GM18951 (cell line): Measurements from ENCODE around the gene SLC17A1.

Source experiments
- POLR2A ChIP-seq: IDR thresholded peaks from 4 replicates; pipeline ENCODE4 v1.6.1; 2011; ENCODE audit warnings: mild to moderate bottlenecking; ENCODE audit not compliant: insufficient read length, insufficient read depth; ENCODE audit errors: extremely low read depth
- in situ Hi-C: fragments of 300-500 bp; cut with MboI; formaldehyde crosslinking; loops from one replicate; pipeline ENCODE4 v1.12.0; 2022; ENCODE audit warnings: low sequenced_read_pairs, mixed read lengths, inconsistent platforms; ENCODE audit not compliant: unreplicated experiment

Gene SLC17A1

DNA sequence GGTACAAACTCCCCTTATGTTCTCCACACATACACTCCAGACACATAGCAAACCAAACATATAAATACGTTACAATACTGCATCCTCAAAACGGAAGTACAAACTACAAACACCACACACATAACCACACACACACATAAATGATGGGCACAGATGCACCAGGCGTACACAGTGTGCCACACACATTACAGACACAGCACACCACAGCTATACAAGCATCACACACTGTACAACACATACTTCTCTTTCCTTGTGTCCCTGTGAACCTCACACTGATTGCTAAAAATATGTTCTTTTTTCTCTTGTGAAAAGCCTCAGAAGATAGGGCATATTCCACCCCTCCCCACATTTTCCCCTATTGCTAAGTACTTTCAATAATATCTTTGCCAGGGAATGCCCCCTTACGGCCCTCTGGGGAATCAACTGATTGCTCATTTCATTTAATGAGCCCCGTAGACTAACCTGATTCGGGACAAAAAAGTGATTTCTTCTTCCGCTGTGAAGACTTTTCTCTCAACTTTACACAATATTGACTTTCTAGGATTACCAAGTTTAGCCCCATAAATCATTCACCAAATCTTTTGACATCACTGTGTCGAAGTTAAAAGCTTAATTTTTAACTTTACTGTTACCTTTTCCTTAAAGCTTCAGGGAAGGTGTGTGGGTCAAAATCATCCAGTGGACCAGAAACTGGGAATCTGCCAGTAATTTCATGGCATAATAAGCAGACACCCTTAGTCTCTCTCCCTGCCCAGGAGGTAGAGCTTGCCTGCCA lies at the start of gene SLC17A1:
Gene SLC17A1 (minus strand): TSS at position 521 of the 775 bp plus-strand sequence. CDS start 1,495 bp downstream, outside the sequence.
- in situ Hi-C loops: no loop called here
- no peak for TF ChIP-seq POLR2A

DNA sequence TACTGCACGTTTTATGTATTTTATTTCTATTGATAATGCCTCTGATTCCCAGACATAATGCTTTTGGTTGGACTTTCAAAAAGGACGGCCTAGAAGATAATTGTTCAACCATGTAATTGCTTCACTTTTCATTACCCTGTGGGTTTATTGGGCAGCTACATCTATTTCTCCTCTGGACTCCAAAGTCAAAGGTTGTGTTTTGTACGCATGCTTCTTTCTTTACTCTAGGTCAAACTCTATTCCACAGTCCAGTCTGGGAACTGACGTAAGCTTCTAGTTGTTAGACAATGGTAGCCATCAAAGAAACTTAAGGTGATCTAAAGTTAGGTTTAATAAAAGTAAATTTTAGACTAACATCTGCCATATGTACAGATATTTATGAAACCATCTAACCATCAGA lies 48.7 kb upstream of the SLC17A1 start:
- no peak for TF ChIP-seq POLR2A
- in situ Hi-C loops: no loop called here

GRCh38 chr6:25878721-25879322 lies 47.0 kb upstream of the SLC17A1 start:
- in situ Hi-C loops: no loop called here
- no peak for TF ChIP-seq POLR2A

GRCh38 chr6:25875926-25876602 lies 44.2 kb upstream of the SLC17A1 start:
- TF ChIP-seq POLR2A: no peak
- in situ Hi-C loops: no loop called here

DNA sequence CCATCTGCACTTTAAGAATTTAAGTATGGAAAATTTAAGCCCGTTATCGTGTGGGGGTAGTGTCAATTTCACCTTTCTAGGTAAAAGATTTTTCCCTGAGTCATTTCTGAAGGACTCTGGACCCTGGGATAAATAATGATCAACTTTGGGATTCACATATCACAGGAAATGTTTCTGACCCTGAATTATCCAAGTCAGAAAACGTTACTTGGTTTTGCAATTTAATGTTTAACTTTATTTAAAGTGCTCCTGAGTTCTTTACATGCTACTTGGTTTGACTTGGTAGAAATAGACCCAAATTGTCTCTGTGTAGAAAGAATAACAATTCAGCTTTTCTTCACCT lies 43.7 kb upstream of the SLC17A1 start:
- TF ChIP-seq POLR2A: no peak
- in situ Hi-C loops: no loop called here

DNA sequence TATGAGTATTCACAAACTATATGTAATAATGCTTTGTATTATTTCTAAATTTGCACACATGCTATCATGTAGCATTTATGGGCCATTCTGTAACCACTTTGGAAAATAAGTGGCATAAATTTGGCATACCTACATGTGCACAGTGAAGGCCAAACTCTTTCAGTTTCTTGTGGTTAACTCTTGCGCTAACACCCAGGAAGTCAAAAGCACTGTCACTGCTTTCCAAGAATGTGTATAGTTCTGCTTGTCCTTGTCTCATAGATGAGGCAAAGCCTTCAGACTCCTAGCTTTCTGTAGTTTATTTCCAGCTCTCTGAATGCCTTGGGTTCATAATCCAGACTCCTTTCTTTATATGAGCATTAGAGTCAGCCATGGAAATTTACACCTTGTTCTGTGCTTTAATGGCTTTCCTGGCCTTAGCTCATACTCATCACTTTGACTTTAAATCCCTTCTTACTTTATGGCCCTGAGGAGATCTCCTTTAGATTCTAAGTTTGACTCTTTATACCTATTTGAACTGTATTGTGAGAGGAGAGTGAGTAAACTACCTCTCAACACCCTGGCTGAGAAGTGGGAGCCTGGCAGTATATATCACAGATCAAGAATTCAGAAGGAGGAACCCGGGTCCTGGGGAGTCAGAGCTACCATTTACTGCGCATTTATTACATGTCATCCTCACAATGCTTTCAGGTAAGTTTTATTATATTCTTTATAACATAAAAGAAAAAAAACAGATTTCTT lies 43.1 kb upstream of the SLC17A1 start:
- in situ Hi-C loops: no loop called here
- TF ChIP-seq POLR2A: no peak

- in situ Hi-C loops: no loop called here
- no peak for TF ChIP-seq POLR2A
Measured at GRCh38 chr6:25874118-25874517, 42.3 kb upstream of the SLC17A1 start, which contains the start of gene SLC17A3. Gene SLC17A3 (minus strand): TSS chr6:25874243. CDS start chr6:25868387, 5,856 bp downstream.

GRCh38 chr6:25872814-25873213 lies 41.0 kb upstream of the SLC17A1 start:
- in situ Hi-C loops: no loop called here
- no peak for TF ChIP-seq POLR2A

DNA sequence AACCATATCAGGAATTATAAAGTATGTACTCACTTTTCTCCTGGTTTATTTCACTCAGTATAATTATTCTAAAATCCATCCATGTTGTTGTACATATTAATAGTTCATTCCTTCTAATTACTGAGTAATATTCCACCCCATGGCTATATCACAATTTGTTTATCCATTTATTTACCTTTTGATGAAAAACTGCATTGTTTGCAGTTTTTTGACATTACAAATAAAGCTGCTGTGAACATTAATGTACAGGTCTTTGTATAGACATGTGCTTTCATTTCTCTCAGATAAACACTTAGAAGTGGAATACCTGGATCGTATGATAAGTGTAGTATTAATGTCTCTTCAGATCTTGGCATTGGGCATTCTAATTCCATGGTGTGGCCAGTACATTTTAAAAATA lies 38.0 kb upstream of the SLC17A1 start:
- in situ Hi-C loops: no loop called here
- TF ChIP-seq POLR2A: no peak

GRCh38 chr6:25868436-25869183 lies 36.8 kb upstream of the SLC17A1 start:
- in situ Hi-C loops: no loop called here
- TF ChIP-seq POLR2A: no peak

GRCh38 chr6:25866011-25866410 lies 34.2 kb upstream of the SLC17A1 start:
- in situ Hi-C loops: no loop called here
- TF ChIP-seq POLR2A: no peak

DNA sequence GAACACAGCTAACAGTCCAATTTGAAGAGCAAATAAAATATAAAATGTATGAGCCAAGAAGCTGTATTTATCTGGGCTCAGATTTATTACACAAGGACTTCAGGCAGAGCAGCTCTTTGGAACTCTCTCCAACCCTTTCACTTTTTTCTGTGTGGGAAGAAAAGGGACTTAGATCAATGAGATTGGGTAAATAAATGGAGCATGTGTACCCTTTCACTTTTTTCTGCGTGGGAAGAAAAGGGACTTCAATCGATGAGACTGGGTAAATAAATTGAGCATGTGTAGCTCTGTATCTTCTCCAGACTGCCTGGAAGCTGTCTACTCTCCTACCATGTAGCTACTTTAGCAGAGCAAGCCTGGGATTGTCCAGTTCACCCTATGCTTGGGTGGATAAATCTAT lies 31.5 kb upstream of the SLC17A1 start:
- TF ChIP-seq POLR2A: no peak
- in situ Hi-C loops: no loop called here
